Kidney capillary endothelial cell (primary cell): ENCODE results near the gene CATSPERD.
"Not testable (repeated sequence)": the region's sequence is repeated elsewhere in the genome, so short reads cannot be mapped to it uniquely, and the experiment has no call there.

Experiments
- DNase-seq: peaks from one replicate; pipeline ENCODE4 v3.0.0-alpha.2; 2018; ENCODE audit warnings: low spot score

Gene CATSPERD

DNA sequence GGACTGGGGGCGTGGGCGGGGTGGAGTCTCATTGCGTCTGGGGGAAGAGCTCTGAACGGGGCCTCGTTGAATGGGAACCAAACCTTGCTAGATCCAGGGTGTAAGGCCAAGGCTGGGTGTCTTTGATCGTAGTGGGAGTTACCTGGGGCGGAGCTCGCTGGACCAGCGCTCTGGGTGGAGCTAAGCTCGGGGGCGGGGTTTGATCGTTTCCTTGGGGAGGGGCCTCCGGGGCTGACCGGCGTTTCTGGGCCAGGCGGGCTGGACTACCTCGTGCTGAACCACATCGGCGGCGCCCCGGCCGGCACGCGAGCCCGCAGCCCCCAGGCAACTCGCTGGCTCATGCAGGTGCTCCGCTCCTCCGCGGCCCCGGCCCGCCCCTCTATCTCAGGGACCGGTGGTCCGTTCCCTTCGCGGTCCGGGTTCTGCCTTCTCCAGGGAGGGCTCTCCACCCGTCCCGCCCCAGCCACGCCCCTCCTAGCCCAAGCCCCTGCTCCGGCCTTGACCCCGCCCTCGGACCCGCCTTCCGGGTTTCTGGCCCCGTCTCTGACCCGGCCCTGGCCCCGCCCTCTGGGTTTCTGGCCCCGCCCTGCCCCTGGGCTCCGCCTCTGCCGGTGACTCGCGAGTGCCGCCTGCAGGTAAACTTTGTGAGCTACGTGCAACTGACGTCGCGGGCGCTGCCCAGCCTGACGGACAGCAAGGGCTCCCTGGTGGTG, 33.6 kb upstream of the CATSPERD start:
- peak; percentile 96 for DNase-seq

DNA sequence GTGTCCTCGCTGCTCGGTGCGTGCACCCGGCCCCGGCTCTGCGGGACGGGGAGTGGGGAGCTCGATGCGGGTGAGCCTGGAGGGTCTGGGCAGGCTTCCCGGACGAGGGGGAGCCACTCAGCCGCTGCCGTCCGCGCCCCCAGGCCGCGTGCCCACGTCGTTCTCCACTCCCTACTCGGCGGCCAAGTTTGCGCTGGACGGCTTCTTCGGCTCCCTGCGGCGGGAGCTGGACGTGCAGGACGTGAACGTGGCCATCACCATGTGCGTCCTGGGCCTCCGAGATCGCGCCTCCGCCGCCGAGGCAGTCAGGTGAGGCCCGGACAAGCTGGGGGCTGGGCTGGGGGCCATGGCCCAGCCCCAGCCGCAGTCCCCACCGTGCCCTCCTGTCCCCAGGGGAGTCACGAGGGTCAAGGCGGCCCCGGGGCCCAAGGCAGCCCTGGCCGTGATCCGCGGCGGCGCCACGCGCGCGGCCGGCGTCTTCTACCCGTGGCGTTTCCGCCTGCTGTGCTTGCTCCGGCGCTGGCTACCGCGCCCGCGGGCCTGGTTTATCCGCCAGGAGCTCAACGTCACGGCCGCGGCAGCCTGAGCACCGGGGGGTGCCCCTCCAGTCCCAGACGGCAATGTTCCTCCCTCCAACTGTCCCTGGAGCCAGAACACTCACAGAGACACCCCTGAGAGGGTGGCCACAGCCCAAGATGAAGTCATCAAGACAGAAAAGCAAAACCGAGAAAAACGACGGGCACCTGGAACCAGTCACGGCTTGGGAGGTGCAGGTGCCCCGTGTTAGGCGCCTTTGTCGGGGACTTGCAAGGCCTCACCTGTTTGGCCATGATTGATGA, 32.9 kb upstream of the CATSPERD start:
- DNase-seq: no peak

DNA sequence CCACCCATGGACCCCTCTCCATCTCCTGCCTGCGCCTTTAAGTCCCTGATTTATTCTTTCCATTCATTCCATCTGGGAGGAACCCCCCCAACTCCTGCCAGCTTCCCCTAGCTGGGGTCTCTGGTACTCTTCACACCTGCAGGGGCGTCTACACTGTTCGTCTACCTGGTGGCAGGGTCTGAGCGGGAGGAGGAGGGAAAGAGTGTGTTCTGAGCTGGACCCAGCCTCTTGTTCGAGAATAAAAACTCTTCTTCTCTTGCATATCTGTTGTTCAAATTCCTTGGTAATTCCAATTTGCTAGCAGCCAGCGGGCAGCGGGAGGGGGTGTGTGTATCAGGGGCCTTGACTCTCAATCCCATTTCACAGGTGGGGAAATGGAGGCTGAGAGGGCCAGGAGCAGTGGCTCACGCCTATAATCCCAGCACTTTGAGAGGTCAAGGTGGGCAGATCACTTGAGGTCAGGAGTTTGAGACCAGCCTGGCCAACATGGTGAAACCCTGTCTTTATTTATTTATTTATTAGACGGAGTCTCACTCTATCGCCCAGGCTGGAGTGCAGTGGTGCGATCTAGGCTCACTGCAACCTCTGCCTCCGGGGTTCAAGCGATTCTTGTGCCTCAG, 32.1 kb upstream of the CATSPERD start:
- DNase-seq: not testable (repeated sequence)

DNA sequence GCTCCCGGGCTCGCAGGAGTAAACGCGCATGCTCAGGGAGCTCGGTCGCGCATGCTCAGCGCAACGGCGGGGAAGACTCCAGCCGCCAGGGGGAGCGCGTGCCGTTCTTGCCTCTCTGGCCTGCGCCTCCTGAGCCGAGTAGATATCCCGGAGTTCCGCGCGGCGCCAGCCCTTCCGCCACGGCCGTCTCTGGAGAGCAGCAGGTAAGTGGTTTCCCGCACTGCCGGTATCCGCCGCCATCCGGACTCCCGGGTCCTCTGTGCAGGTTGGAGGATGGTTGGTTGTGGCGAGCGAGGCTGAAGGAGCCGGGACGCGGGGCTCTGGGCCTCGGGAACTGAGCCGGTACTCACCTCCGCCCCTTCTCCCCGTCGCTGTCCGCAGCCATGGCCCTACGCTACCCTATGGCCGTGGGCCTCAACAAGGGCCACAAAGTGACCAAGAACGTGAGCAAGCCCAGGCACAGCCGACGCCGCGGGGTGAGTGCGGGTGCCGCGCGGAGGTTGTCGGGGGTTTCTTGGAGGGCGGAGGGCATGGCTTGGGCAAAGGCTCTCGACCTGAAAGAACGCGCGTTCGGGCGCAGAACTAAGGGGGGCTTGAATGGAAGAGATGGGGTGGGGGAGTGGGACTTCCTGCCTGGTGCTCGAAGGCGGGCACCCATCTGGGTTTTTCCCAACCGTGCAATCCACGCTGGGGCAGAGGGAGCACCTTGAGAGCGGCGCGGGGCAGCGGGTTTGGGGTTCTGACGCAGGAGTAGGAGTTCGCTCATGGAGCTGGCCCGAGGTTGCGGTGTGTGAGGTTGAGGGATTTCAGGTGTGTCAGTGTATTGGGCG, 30.1 kb upstream of the CATSPERD start, which contains the start of gene RPL36:
TSS of gene RPL36 (plus strand) at position 171 of the 830 bp plus-strand sequence. CDS start at position 384, 213 bp downstream.
- peak; percentile 95 for DNase-seq

DNA sequence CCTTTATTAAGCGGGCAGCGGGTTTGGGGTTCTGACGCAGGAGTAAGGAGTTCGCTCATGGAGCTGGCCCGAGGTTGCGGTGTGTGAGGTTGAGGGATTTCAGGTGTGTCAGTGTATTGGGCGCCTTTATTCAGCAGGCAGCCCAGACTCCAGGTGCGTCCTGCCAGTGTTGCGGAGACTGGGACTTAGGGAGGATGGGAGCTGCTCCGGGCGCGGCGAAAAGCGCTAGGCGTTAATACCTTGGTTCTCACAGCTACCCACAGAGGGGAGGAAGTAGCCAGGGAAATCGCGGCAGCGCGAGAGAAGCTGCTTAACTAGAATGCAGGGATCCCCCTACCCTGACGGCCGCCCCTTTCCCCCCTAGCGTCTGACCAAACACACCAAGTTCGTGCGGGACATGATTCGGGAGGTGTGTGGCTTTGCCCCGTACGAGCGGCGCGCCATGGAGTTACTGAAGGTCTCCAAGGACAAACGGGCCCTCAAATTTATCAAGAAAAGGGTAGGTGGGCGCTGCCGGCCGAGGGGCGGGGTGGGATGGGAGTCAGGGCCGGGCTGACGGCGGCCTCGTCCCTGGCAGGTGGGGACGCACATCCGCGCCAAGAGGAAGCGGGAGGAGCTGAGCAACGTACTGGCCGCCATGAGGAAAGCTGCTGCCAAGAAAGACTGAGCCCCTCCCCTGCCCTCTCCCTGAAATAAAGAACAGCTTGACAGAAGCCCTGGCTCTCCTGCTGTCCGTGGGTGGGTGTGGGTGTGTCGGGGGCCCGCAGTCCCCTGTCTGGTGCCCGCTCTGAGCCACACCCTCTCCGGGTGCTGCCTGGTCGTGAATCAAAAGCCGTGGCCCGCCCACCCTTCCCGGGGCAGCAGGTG, 29.2 kb upstream of the CATSPERD start:
- no peak for DNase-seq

DNA sequence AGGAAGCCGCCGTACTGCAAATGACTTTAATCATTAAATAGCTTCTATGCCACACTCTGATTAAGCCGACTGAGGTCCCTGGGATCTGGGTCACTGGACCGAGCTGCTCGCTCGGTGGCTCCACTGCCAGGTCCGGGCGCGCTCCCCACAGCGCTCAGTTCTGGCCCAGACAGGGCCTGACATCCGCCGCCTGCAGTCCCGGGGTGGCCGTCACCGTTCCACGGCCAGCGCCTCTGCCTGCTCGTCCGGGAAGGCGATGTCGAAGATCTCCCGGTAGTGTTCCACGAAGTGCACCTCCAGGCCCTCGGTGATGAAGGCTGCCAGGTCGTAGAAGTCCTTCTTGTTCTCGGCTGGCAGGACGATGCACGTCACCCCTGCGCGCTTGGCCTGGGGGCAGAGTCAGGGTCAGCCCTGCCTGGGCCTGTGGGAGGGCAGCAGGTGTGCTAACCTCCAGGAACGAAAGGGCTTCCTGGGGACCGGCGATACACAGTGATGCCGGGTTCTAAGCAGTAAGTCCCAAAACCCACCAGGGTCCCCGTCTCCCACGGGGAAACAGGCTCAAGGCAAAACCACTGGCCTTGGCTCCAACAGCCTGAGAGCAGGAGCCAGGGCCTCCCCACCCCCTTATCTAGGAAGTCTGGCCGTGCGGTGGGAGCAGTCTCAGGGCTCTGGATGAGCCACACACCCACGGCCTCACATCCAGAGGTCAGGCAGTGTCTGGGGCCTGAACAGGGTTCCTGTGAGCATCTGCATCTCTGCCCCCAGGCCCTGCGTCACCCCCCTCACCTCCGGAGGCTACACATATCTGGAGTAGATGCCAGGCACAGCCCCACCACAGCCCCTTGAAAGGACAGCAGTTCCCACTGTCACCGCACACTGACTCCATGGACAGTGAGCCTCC, 28.4 kb upstream of the CATSPERD start:
- no peak for DNase-seq

DNA sequence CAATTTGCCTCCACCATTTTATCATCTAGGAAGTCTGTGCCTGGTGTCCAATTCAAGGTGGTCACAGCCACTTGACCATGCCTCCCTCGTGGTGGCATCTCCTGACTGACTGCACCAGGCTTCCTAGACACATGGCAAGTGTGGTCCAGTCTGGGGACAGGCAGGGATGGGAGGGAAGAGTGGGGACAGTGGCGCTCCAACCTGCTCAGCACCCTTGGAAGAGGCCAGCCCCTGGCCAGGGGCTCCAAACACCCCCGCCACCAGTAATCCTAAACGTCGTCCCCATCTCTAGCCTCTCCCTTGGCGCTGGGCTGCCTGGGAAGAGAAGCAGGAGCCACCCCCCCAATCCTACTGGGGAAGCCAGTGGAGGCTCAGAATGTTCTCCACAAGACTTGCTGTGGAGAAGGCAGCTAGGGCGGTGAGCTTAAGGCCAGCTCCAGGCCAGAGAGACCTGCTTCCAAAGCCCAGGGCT, 27.7 kb upstream of the CATSPERD start:
- DNase-seq: no peak

DNA sequence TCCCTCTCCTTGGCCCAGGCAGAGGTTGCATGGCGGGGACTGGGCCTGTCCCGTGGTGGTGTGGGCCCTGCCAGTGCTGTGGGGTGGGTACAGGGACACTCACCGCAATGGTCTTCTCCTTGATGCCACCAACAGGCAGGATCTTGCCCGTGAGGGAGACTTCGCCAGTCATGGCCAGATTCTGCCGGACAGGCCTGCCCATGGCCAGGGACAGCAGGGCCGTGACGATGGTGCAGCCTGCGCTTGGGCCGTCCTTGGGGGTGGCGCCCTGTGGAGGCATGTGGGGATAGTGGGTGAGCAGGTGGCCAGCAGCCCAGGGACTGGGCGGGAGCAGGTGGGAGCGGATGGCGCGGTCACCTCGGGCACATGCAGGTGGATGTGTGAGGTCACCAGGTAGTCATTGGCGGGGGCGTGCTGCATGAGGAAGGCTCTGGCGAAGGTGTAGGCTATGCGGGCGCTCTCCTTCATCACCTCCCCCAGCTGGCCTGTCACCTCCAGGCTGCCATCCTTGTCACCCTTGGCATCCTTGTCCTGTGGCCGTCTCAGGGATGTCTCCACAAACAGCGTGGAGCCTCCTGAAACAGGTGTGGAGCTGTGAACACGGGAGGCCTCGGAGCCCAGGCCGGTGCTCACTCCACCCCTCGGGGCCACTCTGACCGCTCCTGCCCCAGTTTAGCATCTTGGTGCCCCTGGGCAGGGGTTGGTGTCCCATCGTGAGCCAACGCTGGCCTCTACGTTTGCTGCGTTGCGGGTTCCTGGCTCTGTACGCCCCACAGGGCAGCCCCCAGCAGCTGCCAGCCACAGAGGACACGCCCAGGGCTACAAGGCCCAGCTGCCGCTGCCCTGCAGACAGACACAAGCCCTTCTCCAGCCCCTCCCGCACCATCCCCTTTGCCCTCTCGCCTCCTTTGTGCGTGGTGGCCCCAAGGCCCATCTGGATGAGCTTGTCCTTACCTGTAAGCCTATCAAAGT, 27.0 kb upstream of the CATSPERD start:
- no peak for DNase-seq

DNA sequence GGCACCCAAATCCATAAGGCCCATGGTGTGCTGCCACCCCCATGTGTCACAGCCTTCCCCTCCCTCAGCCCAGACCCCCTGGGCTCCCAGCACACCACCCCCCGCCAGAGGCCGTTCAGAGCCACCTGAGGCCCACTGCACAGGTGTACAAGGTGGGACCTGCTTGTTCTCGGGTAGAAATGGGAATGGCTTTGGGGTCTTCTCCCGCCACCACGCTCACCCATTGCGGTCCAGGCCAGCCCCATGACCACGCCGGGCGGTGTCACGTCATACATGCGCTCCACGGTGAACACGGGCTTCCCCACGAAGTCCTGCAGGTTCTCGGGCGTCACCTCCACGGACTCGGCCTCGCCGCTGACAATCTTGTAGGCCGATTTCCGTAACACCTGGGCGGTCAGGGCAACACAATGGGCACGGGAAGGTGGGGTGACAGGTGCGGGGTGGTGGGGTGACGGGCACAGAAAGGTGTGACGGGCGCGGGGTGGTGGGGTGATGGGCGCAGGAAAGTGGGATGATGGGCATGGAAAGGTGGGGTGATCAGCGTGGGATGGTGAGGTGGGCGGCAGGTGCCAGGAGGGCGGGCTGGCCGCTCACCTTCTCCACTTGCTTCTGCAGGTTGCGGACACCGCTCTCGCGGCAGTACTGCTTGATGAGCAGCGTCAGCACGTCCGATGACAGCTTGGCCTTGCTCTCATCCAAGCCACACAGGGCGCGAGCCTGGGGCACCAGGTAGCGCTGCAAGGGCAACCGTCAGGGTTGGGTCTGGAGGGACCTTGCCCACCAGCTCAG, 26.1 kb upstream of the CATSPERD start:
- DNase-seq: no peak

DNA sequence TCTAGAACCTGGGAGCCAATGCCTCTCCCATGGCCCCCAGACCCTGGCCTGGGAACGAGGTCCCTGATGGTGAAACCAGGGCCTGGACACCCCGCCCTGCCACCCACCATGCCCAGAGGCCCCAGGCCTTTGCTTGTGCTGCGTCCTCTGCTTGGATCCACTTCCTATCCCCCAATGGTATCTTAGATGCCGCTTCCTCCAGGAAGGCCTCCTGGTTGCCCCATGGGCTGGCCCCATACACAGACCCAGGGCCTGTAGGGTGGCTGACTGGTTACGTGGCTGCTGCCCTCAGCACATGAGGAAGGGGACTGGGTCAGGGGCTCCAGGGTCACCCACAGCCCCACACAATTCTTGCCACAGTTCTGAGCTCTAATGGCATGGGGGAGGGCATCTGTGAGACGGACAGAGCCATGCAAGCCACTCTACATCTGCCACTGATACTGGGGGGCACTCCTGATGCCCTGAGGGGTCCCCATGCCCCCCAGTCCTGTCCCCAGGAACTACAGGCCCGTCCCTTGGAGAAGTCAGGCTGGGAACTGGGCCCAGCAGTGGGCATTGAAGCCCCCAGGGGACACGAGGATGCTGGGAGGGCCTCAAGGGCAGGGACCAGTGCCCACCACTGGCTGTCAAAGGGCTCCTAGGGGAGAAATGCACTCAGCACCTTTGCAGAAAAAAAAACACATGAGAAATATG, 25.3 kb upstream of the CATSPERD start:
- DNase-seq: no peak

DNA sequence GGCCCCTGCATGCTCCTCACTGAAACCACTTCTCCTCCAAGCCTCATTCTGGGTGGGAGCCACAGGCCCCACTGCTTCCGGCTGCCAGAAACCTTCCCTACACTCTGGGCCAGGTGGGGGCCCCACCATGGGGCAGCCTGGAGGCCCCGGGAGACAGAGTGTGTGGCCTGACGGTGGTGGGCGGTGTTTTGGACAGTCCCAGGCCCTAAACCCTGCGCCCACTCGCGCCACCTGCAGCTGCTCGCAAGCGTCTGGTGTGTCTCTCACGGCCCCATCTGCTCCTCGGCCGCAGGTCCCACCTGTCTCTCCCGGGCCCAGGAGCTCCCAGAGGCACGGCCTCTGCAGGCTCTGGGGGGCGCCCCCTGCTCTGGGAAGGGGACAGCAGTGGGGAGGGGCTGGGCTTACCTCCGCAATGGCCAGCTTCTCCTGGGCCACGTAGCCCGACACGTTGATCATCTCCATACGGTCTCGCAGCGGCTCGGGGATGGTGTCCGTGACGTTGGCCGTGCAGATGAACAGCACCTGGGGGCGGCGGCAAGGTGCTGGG, 24.7 kb upstream of the CATSPERD start:
- DNase-seq: no peak

DNA sequence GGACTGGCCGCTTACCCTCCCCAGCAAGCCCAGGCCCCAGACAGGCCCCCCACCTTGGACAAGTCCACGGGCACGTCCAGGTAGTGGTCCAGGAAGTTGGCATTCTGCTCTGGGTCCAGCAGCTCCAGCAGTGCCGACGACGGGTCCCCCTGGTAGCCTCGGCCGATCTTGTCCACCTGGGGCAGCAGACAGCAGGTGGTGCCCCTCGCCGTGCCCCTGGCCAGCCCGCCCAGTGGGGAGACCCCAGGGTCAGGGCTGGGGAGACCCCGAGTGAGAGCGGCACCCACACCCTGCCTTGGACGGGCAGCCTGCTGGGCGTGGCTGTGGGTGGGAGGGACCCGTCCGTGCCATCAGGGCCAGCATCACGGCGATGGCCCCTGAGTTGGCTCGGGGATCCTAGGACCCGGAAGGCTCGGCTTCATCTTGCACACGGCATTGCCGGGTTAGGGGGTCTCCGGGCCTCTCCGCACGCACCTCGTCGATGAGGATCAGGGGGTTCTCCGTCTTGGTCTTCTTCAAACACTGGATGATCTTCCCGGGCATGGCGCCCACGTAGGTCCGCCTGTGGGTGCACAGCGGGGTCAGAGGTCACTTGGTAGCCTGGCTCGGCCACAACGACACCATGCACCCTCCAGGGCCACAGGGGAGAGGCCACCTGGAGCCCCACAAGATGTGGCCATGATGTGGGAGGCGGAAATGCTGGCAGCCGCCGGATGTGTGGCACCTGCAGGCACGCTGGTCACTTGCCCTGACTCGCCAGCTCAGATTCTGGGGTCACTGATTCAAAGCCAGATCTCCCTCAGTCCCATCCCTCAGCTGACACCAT, 24.0 kb upstream of the CATSPERD start:
- DNase-seq: no peak

DNA sequence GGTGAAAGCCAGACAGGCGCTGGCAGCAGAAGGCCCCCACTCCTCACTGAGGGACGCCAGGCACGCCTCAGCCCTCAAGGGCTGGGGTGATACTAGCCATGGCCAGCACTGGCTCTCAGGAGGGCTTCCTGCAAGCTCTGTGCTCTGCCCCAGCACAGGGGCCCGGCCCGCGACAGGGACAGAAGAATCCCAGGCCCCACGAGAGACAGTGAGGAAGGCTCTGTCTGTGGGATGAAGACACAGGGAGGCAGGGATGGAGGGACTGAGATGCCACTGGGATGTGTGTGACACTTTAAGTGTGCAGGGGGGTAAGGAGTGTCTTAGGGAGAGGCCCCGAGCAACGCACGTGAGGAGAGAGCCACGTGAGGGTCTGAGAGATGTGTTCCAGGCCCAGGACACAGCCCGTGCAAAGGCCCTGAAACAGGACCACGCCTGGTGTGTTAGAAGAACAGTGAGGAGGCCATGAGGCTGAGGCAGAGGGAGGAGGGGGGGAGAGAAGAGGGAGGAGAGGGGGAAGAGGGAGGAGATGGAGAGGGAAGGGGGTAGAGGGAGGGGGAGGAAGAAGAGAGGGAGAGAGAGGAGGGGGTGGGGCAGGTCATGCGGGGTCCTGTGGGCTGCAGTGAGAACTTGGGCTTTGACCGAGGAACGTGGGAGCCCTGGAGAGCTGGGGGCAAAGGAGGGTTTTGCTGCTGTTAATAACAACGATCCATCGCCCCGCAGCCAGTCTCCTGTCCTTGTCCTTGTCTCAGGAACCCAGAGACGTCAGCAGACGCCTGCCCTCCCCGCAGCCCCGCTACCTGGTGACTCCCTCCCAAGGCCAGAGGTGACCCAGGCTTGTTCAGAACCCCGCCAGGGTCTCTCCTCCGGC, 23.2 kb upstream of the CATSPERD start:
- no peak for DNase-seq

DNA sequence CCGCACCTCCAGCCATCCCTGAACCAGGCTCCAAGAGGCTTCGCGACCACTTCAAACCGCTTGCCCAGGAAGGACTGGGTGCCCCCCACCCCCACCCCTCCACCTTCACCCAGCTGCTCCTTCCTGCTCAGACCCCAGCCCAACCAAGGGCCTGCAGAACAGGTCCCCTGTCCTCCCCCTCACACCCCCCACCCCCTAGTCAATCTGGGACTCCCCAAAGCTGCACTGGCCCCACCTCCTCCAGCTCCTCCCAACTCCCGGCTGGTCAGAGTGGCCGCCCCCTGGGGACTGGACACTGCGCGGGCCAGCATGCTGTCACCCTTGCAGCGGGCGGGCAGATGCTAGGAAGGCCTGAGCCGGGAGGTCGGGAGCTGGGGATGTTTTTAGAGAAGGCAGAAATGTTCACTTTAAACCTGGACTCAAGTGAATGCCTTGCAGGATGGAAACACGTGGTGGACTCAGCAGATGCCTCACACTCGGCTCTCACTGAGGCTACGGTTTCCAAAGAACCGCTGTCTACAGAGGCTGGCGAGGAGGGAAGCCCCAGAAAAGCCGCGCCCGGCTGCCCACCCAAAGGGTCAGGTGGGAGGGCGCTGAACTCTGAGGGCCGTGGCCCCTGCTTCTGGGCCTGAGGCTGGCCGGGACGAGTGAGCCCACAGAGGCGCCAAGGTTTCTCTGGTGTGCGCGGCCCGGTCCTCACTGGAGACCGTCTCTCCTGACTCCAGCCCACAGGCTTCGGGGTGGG, 22.4 kb upstream of the CATSPERD start:
- DNase-seq: no peak
